Measurements from ENCODE around the gene ARHGEF7. TPM values are rescaled to one million over a fixed set of nuclear protein-coding genes. Genes with fewer than 3 reads are reported as not detected.
"Not testable (repeated sequence)": the region's sequence is repeated elsewhere in the genome, so short reads cannot be mapped to it uniquely, and the experiment has no call there.

The ARHGEF7 gene
- 84.4 and 86.5 TPM in 2 replicates for total RNA-seq
- long read RNA-seq, partial matches to known transcripts, result 28 of 38 reads
- long read RNA-seq, other reads (novel, unspliced or antisense), result 10 of 38 reads

GRCh38 chr13:111115061-111115964, at the start of gene ARHGEF7:
Gene ARHGEF7, plus strand, starts transcription at chr13:111115310. Its CDS starts 217 bp downstream, at chr13:111115527.
- Mint-ChIP-seq H3K36me3 (ENCODE audit: insufficient read depth) (peaks cover 8% of the 10 kb centered on the region), H3K4me1 (ENCODE audit: low read depth) (peaks cover 10% of the 10 kb centered on the region), H3K27me3 (peaks cover 66% of the 10 kb centered on the region), H3K9me3 (ENCODE audit: low read depth) (no peaks in the 10 kb centered on the region), H3K4me3 (ENCODE audit: low read depth) (peak within 1 kb of the TSS; percentile 91), H3K27ac (peak within 1 kb of the TSS; percentile 97)
- peak; percentile 36 for DNase-seq (ENCODE audit: low spot score, unreplicated experiment)
- TF ChIP-seq CTCF (IDR thresholded peaks at IDR 0.05; ENCODE audit: unreplicated experiment), result no peak

GRCh38 chr13:111065698-111066097, 49.4 kb upstream of the ARHGEF7 start:
- Mint-ChIP-seq H3K9me3 (ENCODE audit: low read depth) (peaks cover 2% of the 10 kb centered on the region), H3K36me3 (ENCODE audit: insufficient read depth) (no peaks in the 10 kb centered on the region), H3K4me3 (ENCODE audit: low read depth) (peak overlapping the region; percentile 81), H3K4me1 (ENCODE audit: low read depth) (peaks cover 25% of the 10 kb centered on the region), H3K27ac (no peak overlapping the region), H3K27me3 (peaks cover 28% of the 10 kb centered on the region)
- no peak for DNase-seq (ENCODE audit: low spot score, unreplicated experiment)
- TF ChIP-seq CTCF (IDR thresholded peaks at IDR 0.05; ENCODE audit: unreplicated experiment), result no peak

GRCh38 chr13:111066544-111066943, 48.6 kb upstream of the ARHGEF7 start:
- TF ChIP-seq CTCF (IDR thresholded peaks at IDR 0.05; ENCODE audit: unreplicated experiment), result no peak
- H3K27me3 Mint-ChIP-seq, result peaks cover 28% of the 10 kb centered on the region
- H3K9me3 Mint-ChIP-seq (ENCODE audit: low read depth), result peaks cover 10% of the 10 kb centered on the region
- peak overlapping the region; percentile 81 for H3K4me3 Mint-ChIP-seq (ENCODE audit: low read depth)
- H3K27ac Mint-ChIP-seq, result peak overlapping the region; percentile 0
- DNase-seq (ENCODE audit: low spot score, unreplicated experiment), result no peak
- H3K36me3 Mint-ChIP-seq (ENCODE audit: insufficient read depth), result no peaks in the 10 kb centered on the region
- peaks cover 25% of the 10 kb centered on the region for H3K4me1 Mint-ChIP-seq (ENCODE audit: low read depth)

- peaks cover 2% of the 10 kb centered on the region for H3K36me3 Mint-ChIP-seq (ENCODE audit: insufficient read depth)
- H3K27ac Mint-ChIP-seq, result no peak overlapping the region
- no peak for TF ChIP-seq CTCF (IDR thresholded peaks at IDR 0.05; ENCODE audit: unreplicated experiment)
- H3K4me3 Mint-ChIP-seq (ENCODE audit: low read depth), result peak overlapping the region; percentile 81
- H3K27me3 Mint-ChIP-seq, result peaks cover 26% of the 10 kb centered on the region
- peaks cover 22% of the 10 kb centered on the region for H3K4me1 Mint-ChIP-seq (ENCODE audit: low read depth)
- H3K9me3 Mint-ChIP-seq (ENCODE audit: low read depth), result peaks cover 16% of the 10 kb centered on the region
- no peak for DNase-seq (ENCODE audit: low spot score, unreplicated experiment)
Measured at GRCh38 chr13:111068009-111068350, 47.1 kb upstream of the ARHGEF7 start.

GRCh38 chr13:111071120-111071519, 44.0 kb upstream of the ARHGEF7 start:
- H3K4me1 Mint-ChIP-seq (ENCODE audit: low read depth); DNase-seq (ENCODE audit: low spot score, unreplicated experiment); H3K4me3 Mint-ChIP-seq (ENCODE audit: low read depth); H3K27ac Mint-ChIP-seq; H3K36me3 Mint-ChIP-seq (ENCODE audit: insufficient read depth): not testable (repeated sequence)
- peaks cover 40% of the 10 kb centered on the region for H3K9me3 Mint-ChIP-seq (ENCODE audit: low read depth)
- peaks cover 12% of the 10 kb centered on the region for H3K27me3 Mint-ChIP-seq

- DNase-seq (ENCODE audit: low spot score, unreplicated experiment); H3K36me3 Mint-ChIP-seq (ENCODE audit: insufficient read depth); H3K4me1 Mint-ChIP-seq (ENCODE audit: low read depth); H3K4me3 Mint-ChIP-seq (ENCODE audit: low read depth); H3K27me3 Mint-ChIP-seq; H3K27ac Mint-ChIP-seq: not testable (repeated sequence)
- H3K9me3 Mint-ChIP-seq (ENCODE audit: low read depth), result peaks cover 40% of the 10 kb centered on the region
Measured at GRCh38 chr13:111071526-111071925, 43.6 kb upstream of the ARHGEF7 start.

Data from progenitor cell of endocrine pancreas (in vitro differentiated cells).